Neuronal stem cell (in vitro differentiated cells): ENCODE measurements around the gene MAPRE3.
"Not testable (repeated sequence)": the region's sequence is repeated elsewhere in the genome, so short reads cannot be mapped to it uniquely, and the experiment has no call there.

ENCODE experiments used
- DNase-seq: peaks from one replicate; pipeline ENCODE4 v3.0.0-alpha.2; 2013; ENCODE audit warnings: low spot score
- H2AFZ ChIP-seq: one replicate; pipeline ENCODE4 v1.6.1; 2013; ENCODE audit warnings: mild to moderate bottlenecking, low read length, inconsistent platforms
- H2AK5ac ChIP-seq: 2 replicates; pipeline ENCODE4 v1.6.1; 2013; ENCODE audit warnings: low read depth, mild to moderate bottlenecking, inconsistent platforms, low read length, moderate library complexity, mixed read lengths
- H2BK120ac ChIP-seq: 2 replicates; pipeline ENCODE4 v1.6.1; 2013; ENCODE audit warnings: low read depth, mild to moderate bottlenecking, inconsistent platforms, low read length, moderate library complexity, mixed read lengths
- H2BK12ac ChIP-seq: one replicate; pipeline ENCODE4 v1.6.1; 2013; ENCODE audit warnings: low read length, inconsistent platforms
- H2BK15ac ChIP-seq: 2 replicates; pipeline ENCODE4 v1.6.1; 2013; ENCODE audit warnings: mild to moderate bottlenecking, low read length, inconsistent platforms, mixed read lengths
- H2BK5ac ChIP-seq: one replicate; pipeline ENCODE4 v1.6.1; 2013; ENCODE audit warnings: inconsistent platforms, mild to moderate bottlenecking, low read length, moderate library complexity
- H3K14ac ChIP-seq: one replicate; pipeline ENCODE4 v1.6.1; 2013; ENCODE audit warnings: low read length, inconsistent platforms
- H3K18ac ChIP-seq: 2 replicates; pipeline ENCODE4 v1.6.1; 2013; ENCODE audit warnings: low read length, inconsistent platforms
- H3K23ac ChIP-seq: 2 replicates; pipeline ENCODE4 v1.6.1; 2013; ENCODE audit warnings: low read depth, mild to moderate bottlenecking, mixed read lengths, low read length, inconsistent platforms; ENCODE audit not compliant: poor library complexity
- H3K27ac ChIP-seq: replicated peaks from 3 replicates; pipeline ENCODE4 v1.5.1; 2013; ENCODE audit warnings: low read length, inconsistent platforms
- H3K27me3 ChIP-seq, 3 experiments: 2 replicates each; pipeline ENCODE4 v1.6.1; 2013; ENCODE audit warnings: low read length in 3 of 3, mild to moderate bottlenecking in 2 of 3, inconsistent platforms in 1 of 3, low read depth in 1 of 3, mixed read lengths in 1 of 3, moderate library complexity in 1 of 3; ENCODE audit not compliant: control insufficient read depth in 3 of 3, insufficient read depth in 3 of 3
- H3K36me3 ChIP-seq, 2 donors: replicated peaks in 1 of 2; 2 replicates each; pipeline ENCODE4 v1.6.1; 2013; ENCODE audit warnings: low read length in 2 of 2; ENCODE audit not compliant: control insufficient read depth in 2 of 2, insufficient read depth in 2 of 2
- H3K4ac ChIP-seq: 2 replicates; pipeline ENCODE4 v1.6.1; 2013; ENCODE audit warnings: inconsistent platforms, mild to moderate bottlenecking, low read length, moderate library complexity
- H3K4me1 ChIP-seq, 2 donors: 1 replicate in 1 of 2; 2 replicates in 1 of 2; pipeline ENCODE4 v1.6.1; 2013; ENCODE audit warnings: low read length in 2 of 2, low read depth in 1 of 2; ENCODE audit not compliant: control insufficient read depth in 2 of 2, insufficient read depth in 1 of 2
- H3K4me2 ChIP-seq: one replicate; pipeline ENCODE4 v1.6.1; 2013; ENCODE audit warnings: mild to moderate bottlenecking, low read length, inconsistent platforms; ENCODE audit not compliant: insufficient read depth, poor library complexity, severe bottlenecking
- H3K4me3 ChIP-seq, 2 donors: 2 replicates each; pipeline ENCODE4 v1.5.1; 2013; ENCODE audit warnings: low read length in 2 of 2, mild to moderate bottlenecking in 2 of 2, inconsistent platforms in 1 of 2, moderate library complexity in 1 of 2
- H3K79me1 ChIP-seq: one replicate; pipeline ENCODE4 v1.6.1; 2013; ENCODE audit warnings: low read depth, mild to moderate bottlenecking, inconsistent platforms, low read length, moderate library complexity
- H3K9ac ChIP-seq: one replicate; pipeline ENCODE4 v1.6.1; 2013; ENCODE audit warnings: mild to moderate bottlenecking, low read depth, low read length, inconsistent platforms; ENCODE audit not compliant: poor library complexity
- H3K9me3 ChIP-seq, 2 donors: replicated peaks in 1 of 2; 2 replicates each; pipeline versions ENCODE3 to v1.6.1; 2013; ENCODE audit warnings: low read length in 2 of 2, mild to moderate bottlenecking in 2 of 2, inconsistent platforms in 1 of 2, low read depth in 1 of 2, mixed read lengths in 1 of 2, moderate library complexity in 1 of 2; ENCODE audit not compliant: control insufficient read depth in 2 of 2, insufficient read depth in 1 of 2
- H4K8ac ChIP-seq: one replicate; pipeline ENCODE4 v1.6.1; 2013; ENCODE audit warnings: low read depth, mild to moderate bottlenecking, inconsistent platforms, low read length, moderate library complexity
- H4K91ac ChIP-seq: one replicate; pipeline ENCODE4 v1.6.1; 2013; ENCODE audit warnings: low read length, low read depth, mild to moderate bottlenecking, inconsistent platforms; ENCODE audit not compliant: poor library complexity
- WGBS, 2 donors: extraction: QIAGEN DNeasy Blood & Tissue Kit; methylation state at CpG; one replicate each; pipeline ENCODE4 v1.1.7; 2013; ENCODE audit warnings: missing lambda C conversion rate in 2 of 2, mixed read lengths in 1 of 2; ENCODE audit not compliant: insufficient read length in 2 of 2, insufficient replicate concordance in 1 of 2; ENCODE audit errors: extremely low coverage in 2 of 2; 5-methylcytosine and 5-hydroxymethylcytosine counted together

The MAPRE3 gene

GRCh38 chr2:27074738-27075565 lies 104.5 kb downstream of the MAPRE3 start:
- peaks cover 19 to 41% of the 10 kb centered on the region in 2 donors for H3K4me1 ChIP-seq
- H2BK12ac ChIP-seq = no peak overlapping the region
- peaks cover under 1 to 7% of the 10 kb centered on the region in 2 donors for H3K36me3 ChIP-seq
- DNase-seq = no peak
- H3K4me3 ChIP-seq = no peak overlapping the region
- H2BK120ac ChIP-seq = no peak overlapping the region
- H4K91ac ChIP-seq = no peak overlapping the region
- no peak overlapping the region for H3K18ac ChIP-seq
- no peak overlapping the region for H2AK5ac ChIP-seq
- H3K4ac ChIP-seq = no peak overlapping the region
- peak overlapping the region; percentile 26 for H2AFZ ChIP-seq
- no peak overlapping the region for H3K4me2 ChIP-seq
- no peaks in the 10 kb centered on the region for H3K27me3 ChIP-seq
- no peak overlapping the region for H3K14ac ChIP-seq
- H4K8ac ChIP-seq = no peak overlapping the region
- no peak overlapping the region for H2BK5ac ChIP-seq
- no peak overlapping the region for H2BK15ac ChIP-seq
- H3K79me1 ChIP-seq = peaks cover 5% of the 10 kb centered on the region
- WGBS, 2 donors = no CpG with 5 or more reads among the region's 4 CpGs
- no peak overlapping the region for H3K9ac ChIP-seq
- no peaks in the 10 kb centered on the region for H3K9me3 ChIP-seq
- H3K27ac ChIP-seq = no peak overlapping the region
- H3K23ac ChIP-seq = no peak overlapping the region

GRCh38 chr2:27075566-27075871 lies 105.1 kb downstream of the MAPRE3 start:
- DNase-seq, H2AK5ac ChIP-seq, H3K23ac ChIP-seq, H3K36me3 ChIP-seq, H2BK12ac ChIP-seq, H2BK15ac ChIP-seq, H3K14ac ChIP-seq, H3K18ac ChIP-seq, H3K9me3 ChIP-seq, H2BK120ac ChIP-seq, H3K4me2 ChIP-seq, H3K79me1 ChIP-seq, H3K9ac ChIP-seq, H4K8ac ChIP-seq, H3K27ac ChIP-seq, H2BK5ac ChIP-seq, H3K27me3 ChIP-seq, H3K4me3 ChIP-seq, H4K91ac ChIP-seq, H3K4ac ChIP-seq: not testable (repeated sequence)
- peaks cover 17 to 43% of the 10 kb centered on the region in 2 donors for H3K4me1 ChIP-seq
- peak overlapping the region; percentile 26 for H2AFZ ChIP-seq
- no CpG with 5 or more reads among the region's 6 CpGs for WGBS, 2 donors

GRCh38 chr2:27076323-27076722 lies 105.9 kb downstream of the MAPRE3 start:
- WGBS, 2 donors = no CpG with 5 or more reads among the region's 4 CpGs
- no peak overlapping the region for H3K18ac ChIP-seq

More at GRCh38 chr2:27076323-27076722, 105.9 kb downstream of the MAPRE3 start:
- Histone ChIP-seq H3K79me1 (no peaks in the 10 kb centered on the region), H4K8ac (no peak overlapping the region), H2BK120ac (no peak overlapping the region), H2BK15ac (no peak overlapping the region), H4K91ac (no peak overlapping the region), H3K4me2 (no peak overlapping the region), H2AK5ac (no peak overlapping the region), H3K27me3 (no peaks in the 10 kb centered on the region), H3K9me3 (no peaks in the 10 kb centered on the region), H3K27ac (no peak overlapping the region), H2BK12ac (no peak overlapping the region), H3K14ac (no peak overlapping the region), H2AFZ (no peak overlapping the region), H3K23ac (no peak overlapping the region), H3K9ac (no peak overlapping the region), H3K4ac (no peak overlapping the region), H3K4me3 (no peak overlapping the region), H2BK5ac (no peak overlapping the region), H3K36me3 (no peaks in the 10 kb centered on the region), H3K4me1 (peaks cover 15 to 46% of the 10 kb centered on the region in 2 donors)
- DNase-seq = no peak
